ENCODE data around the gene SHISA5. TPM values are rescaled to one million over a fixed set of nuclear protein-coding genes. Genes with fewer than 3 reads are reported as not detected.

The SHISA5 gene
- total and polyA plus RNA-seq, 2 of the 4 experiments (the other 2 are of a cell fraction) = 82.3 to 162 TPM

DNA sequence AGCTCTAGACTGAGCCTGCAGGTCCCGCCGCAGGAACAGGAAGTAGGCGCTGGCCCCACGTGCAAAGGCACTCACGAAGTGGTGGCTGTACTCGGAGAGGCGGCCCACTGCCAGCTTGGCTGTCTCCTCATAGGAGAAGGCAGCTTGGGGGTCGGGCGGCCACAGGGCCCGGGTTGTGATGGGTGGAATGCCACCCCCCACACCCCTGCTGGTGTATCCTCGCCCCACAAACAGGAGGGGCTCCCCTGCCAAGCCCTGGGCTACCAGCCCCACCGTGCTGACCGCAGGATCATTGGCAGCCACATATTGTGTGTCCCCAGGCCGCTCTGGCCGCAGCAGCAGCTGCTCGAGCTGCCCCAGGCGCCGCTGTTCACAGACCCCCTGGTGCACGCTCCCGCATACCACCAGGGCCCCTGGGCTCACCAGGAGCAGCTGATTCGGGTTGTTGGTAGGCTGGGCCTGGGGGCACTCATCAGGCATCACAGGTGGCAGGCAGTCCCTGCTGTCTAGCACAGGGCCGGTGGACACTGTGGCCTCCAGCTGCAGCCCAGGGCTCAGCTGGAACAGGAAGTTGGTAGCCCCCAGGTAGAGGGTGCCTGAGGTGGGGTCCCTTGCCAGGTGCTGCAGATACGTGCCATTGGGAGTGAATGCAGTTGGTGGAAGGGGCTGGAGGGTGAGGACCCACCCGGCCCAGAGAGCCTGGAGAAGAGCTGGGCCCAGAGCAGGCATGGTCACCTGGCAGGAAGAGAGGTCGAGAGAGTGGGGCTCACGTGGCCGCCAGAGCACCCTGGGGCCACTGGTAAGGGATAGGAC is 79.9 kb downstream of the SHISA5 start:
- no peak overlapping the region for H4K8ac ChIP-seq (ENCODE audit: low read depth in 2 of 2, low read length in 2 of 2)
- no peak overlapping the region for H3K4me2 ChIP-seq (ENCODE audit: low read depth, low read length)
- TF ChIP-seq, protein P1, sequence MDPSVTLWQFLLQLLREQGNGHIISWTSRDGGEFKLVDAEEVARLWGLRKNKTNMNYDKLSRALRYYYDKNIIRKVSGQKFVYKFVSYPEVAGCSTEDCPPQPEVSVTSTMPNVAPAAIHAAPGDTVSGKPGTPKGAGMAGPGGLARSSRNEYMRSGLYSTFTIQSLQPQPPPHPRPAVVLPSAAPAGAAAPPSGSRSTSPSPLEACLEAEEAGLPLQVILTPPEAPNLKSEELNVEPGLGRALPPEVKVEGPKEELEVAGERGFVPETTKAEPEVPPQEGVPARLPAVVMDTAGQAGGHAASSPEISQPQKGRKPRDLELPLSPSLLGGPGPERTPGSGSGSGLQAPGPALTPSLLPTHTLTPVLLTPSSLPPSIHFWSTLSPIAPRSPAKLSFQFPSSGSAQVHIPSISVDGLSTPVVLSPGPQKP (IDR thresholded peaks at IDR 0.05; ENCODE audit: borderline replicate concordance, low read depth, low read length) = no peak
- TF ChIP-seq RFX5 (IDR thresholded peaks at IDR 0.05; ENCODE audit: low read depth, low read length) (no peak), USF2 (IDR thresholded peaks at IDR 0.05; ENCODE audit: low read depth, low read length) (no peak), NFE2L2 (IDR thresholded peaks at IDR 0.05; ENCODE audit: low read depth, low read length) (no peak), POLR2A (IDR thresholded peaks at IDR 0.05; ENCODE audit: low read depth, low read length) (no peak)
- no TSS peak for BruUV-seq (replicated peaks)
- no peak for DNase-seq
- in situ Hi-C loops (cut with MboI; ENCODE audit: low sequenced_read_pairs) = no loop called here
- no peak overlapping the region for H2AFZ ChIP-seq (replicated peaks; ENCODE audit: low read length, poor library complexity)
- intact Hi-C loops (cut with micrococcal nuclease) = no loop called here
- H4K5ac ChIP-seq (ENCODE audit: low read depth, low read length) = no peak overlapping the region
- H3K36me3 ChIP-seq (ENCODE audit: control insufficient read depth, insufficient read depth, low read length) = peaks cover 13% of the 10 kb centered on the region; the same call in 1 of the 2 replicates
- dilution Hi-C loops (cut with HindIII; ENCODE audit: low sequenced_read_pairs, unreplicated experiment) = no loop called here
- H2BK120ac ChIP-seq (ENCODE audit: low read depth, low read length) = no peak overlapping the region
- H4K91ac ChIP-seq (ENCODE audit: insufficient read depth, low read depth, low read length) = no peak overlapping the region
- no peak overlapping the region for H3K4ac ChIP-seq (ENCODE audit: low read depth, low read length)
- H2BK15ac ChIP-seq (ENCODE audit: low read depth, low read length) = no peak overlapping the region
- ChIA-PET POLR2A (ENCODE audit: unreplicated experiment) (no interaction called here), CTCF (interaction anchor here (1.9 kb wide), 1 partner anchor 12 kb away, joined by 4 read pairs; no protein-coding TSS in a partner anchor)
- ATAC-seq (ENCODE audit: low read depth) = no peak
- no peak overlapping the region for H3K9ac ChIP-seq (ENCODE audit: low read depth, low read length)
- H3K23ac ChIP-seq (ENCODE audit: low read depth, low read length) = no peak overlapping the region; the same call in 1 of the 2 replicates
- H3K9me1 ChIP-seq (ENCODE audit: insufficient read depth, low read length) = peaks cover 16% of the 10 kb centered on the region
- H3K14ac ChIP-seq (replicated peaks; ENCODE audit: low read depth, low read length) = no peak overlapping the region
- H2BK5ac ChIP-seq (ENCODE audit: low read depth, low read length, poor library complexity, severe bottlenecking) = no peak overlapping the region
- WGBS, 2 experiments (ENCODE audit: extremely low coverage in 2 of 2, insufficient read length in 1 of 2) = 93% methylated on average over 13 of the region's 27 CpGs; no CpG with 5 or more reads in 1 of the 2 experiments
- H3K4me3 ChIP-seq (ENCODE audit: insufficient read depth, low read depth, low read length) = no peak overlapping the region
- peaks cover 25% of the 10 kb centered on the region for H3K4me1 ChIP-seq (ENCODE audit: control insufficient read depth, insufficient read depth, low read length)
- peaks cover 25 to 61% of the 10 kb centered on the region in 2 experiments; a peak in 3 of 4 replicates for H3K79me1 ChIP-seq (ENCODE audit: low read depth in 1 of 2, low read length in 2 of 2)
- H2BK20ac ChIP-seq (ENCODE audit: low read depth, low read length) = no peak overlapping the region
- H3K18ac ChIP-seq (ENCODE audit: low read depth, low read length) = no peak overlapping the region
- H3K27me3 ChIP-seq (ENCODE audit: control insufficient read depth, insufficient read depth, low read length) = no peaks in the 10 kb centered on the region
- H2AK9ac ChIP-seq (replicated peaks; ENCODE audit: low read depth, low read length, poor library complexity) = peak overlapping the region; percentile 1
- H3K9me3 ChIP-seq (ENCODE audit: control insufficient read depth, insufficient read depth, low read length) = no peaks in the 10 kb centered on the region
- peaks cover 30% of the 10 kb centered on the region for H4K20me1 ChIP-seq (ENCODE audit: insufficient read depth, low read length)
- no peak overlapping the region for H3K27ac ChIP-seq (ENCODE audit: insufficient read depth, low read length)
- H3K56ac ChIP-seq (ENCODE audit: extremely low read depth, insufficient read depth, low read length) = no peak overlapping the region
- H2AK5ac ChIP-seq (ENCODE audit: low read depth, low read length) = no peak overlapping the region
